Dedifferentiated amniotic fluid mesenchymal stem cell (primary cell): Measurements from ENCODE around the gene DCLK1.

Experiments used
- DNase-seq: peaks from one replicate; pipeline ENCODE4 v3.0.0-alpha.2; 2016; ENCODE audit errors: extremely low spot score

DCLK1 gene

DNA sequence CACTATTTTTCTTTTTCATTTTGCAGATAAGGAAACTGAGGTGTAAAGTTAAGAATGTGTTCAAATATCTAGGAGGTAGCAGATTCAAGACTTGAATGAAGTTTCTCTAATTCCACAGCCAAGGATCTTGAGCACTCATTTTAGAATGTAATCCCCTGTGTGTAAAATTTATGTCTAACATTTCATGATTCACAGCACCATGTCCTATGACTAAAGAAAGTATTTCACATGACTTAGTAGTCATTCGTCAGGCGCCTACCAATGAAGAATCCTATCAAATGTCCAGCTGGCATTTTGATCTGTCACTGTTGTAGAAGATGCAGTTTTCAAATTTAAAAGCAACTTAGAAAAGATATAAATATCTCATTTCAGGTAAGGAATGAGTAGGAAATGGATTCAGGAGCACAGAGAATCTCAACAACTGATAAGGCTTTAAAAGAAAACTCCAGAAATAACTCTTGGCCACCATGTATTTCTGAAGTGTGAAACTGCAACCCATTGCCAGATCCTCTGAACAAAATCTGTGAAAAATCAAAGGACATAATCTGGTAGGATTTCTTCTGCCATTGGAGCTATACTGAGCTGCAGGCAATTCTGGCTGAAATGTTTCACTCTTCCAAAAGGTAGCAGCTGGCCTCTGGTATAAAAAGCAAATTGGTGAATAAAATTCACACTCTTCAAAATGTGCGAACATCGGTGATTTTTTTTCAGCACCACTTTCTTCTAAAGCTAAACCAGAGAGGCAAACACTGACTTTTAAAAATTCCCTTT lies 92.2 kb downstream of the DCLK1 start:
- no peak for DNase-seq

DNA sequence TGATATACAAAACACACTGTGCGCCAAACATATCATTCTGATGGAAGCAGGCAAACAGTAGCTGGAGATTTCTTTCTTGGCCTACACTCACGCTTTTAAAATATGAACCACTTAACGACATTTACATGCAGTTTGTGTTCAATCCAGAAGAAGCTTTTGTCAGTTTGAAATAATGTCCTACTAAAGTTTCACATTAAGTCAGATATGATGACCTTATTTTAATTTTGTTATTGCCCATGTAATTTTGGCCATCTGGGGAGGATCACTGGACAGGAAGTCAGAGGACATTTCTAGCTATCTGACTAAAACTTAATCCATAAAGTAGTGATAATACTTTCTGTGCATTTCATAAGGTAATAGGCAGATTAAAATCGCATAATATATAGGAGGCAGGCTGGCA lies 98.1 kb downstream of the DCLK1 start:
- no peak for DNase-seq

DNA sequence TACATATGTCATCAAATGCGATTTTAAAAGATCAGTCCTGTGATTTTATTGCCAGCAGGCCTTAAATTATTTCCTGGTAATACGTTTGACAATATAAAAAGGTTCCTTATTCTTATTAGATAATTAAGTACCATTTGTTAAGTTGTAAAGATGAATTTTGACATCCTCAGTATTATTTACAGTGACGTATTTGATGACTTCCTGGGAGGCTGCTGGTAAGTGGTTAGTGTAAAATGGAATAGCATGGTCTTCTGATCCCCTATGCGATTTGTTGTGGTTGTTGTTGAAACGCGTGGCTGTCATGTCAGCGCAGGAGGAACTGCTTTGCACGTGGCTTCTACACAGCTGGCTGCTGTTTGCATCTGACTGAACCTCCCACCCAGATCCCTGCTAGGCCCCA lies 99.7 kb downstream of the DCLK1 start:
- no peak for DNase-seq

DNA sequence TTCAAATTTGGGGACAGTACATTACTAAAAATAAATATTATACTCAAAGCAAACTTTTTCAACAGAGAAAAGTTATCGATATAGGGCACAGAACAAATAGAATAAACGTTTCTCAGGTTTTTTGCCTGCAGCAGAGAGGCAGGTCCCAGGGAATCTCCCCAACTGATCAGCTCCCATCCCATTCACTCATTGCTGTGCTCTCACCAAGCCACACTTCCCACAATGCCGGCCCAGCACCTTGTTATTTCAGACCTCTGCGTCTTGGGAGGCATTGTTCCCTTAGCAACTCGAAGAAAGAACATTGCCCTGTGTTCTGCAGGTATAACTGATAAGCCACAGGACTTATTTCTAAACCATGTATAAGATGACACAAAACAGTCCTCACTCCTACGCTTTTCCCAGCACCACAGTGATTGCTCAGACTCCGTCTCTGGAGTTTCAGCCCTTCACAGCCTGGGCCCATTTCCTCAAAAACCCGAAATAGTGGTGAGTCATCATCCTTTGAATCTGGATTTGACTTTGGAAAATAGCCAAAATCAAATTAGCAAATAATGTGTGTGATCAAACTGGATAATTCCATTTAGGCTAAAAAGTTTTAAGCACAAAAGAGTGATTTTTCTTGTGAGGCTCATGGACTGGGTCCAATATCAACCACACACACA lies 100.4 kb downstream of the DCLK1 start:
- peak; percentile 39 for DNase-seq

DNA sequence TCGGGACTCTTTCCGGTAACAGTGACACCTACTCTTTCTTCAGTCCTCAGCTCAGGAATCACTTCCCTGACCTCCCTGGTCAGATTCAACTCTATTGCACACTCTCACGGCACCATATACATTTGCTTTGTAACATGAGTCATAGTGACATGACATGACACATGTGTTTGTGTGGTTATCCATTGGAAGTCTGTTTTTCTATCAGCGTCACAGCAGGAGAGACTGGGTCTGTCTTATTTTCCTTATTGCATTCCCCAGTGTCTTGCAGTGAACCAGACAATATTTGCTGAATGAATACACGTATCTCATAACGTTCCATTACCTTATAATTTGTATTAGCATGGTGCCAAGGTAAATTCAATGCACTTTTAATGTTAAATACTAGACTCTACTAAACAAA lies 102.0 kb downstream of the DCLK1 start:
- DNase-seq, result no peak

DNA sequence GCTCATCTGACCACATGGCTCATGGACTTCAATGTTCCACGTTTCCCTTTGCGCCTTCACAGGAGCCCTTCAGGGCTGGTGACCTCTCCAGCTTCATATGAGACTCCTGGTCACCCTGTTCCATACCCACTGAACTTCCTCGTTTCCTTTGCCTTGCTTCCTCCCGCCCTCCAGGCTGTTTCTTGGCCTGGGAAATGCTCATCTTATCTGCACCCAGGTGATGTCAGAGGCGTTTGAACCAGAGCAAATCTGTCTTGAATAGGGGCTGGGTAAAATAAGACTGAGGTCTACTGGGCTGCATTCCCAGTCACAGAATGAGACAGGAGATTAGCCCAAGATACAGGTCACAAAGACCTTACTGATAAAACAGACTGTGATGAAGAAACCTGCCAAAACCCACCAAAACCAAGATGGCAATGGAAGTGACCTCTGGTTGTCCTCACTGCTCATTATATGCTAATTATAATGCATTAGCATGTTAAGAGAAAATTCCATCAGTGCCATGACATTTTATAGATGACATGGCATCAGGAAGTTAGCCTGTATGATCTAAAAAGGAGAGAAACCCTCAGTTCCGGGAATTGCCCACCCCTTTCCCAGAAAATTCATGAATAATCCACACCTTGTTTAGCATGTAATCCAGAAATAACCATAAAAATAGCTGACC lies 102.7 kb downstream of the DCLK1 start:
- no peak for DNase-seq

DNA sequence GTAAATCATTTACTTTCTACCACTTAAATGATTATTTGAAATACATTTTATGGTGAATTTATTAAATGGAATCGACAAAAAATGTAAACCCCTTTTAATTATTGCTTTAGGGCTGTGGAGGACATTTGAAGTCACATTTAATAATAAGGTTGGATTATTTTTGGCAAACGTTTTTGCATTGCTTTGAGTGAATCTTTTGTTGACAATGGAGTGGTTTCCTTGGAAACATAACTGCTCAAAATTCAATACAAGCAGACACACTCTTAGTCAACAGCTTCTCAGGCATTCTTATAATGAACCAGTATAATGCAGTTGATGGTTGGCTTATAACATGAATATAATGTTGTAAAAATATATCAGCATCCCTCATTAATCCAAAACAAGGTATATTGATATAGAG lies 104.7 kb downstream of the DCLK1 start:
- DNase-seq, result no peak

DNA sequence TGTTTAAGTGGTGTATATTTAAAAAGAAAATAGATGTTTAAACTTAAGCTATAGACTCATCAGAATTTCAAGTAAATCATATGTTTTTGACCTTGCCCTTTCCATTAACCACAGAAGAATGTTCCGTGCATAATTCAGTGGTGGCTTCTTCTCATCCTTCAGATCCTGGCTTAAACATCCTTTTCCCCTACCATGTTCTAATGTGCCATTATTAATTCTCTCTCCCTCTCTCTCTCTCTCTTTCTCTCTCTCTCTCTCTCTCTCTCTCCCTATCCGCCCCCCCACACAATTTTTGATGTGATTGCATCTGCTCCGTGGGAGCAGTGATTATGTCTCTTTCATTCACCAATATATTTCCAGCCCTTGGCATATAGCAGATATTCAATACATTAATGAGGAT lies 116.4 kb downstream of the DCLK1 start:
- no peak for DNase-seq

DNA sequence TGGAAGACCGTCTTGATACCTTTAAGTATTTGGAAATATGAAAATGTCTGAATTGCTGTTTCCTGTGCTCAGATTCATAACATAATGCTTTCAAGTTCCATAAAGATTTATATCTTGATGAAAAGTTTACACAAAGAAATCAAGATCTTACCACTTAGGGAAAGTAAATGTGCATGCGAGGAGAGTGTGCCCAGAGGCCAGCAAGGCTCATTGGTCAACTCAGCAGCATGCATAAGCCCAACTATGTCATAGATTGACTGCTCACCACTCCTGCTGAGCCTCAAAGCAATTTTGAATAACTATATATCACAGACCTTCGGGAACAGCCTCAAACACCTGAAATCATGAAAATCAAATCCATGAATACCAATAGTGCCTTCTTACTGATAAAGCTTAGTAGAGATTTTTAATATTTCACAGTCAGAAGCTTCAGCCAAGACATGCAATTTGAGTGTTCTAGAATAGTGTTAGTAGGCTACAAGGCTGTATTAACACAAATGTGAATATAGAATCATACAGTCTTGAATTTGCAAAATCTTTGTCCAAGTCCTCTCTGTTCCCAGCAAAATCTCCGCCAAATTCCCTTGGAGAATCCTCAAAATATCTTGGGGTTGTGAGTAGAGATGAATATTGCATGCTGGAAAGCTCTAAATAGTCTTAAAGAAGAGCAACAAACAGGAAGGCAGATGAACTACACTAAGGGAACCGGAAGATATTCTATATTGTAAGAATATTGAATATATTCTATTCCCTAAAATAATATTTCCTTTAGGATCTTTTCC lies 124.1 kb downstream of the DCLK1 start:
- DNase-seq, result no peak

DNA sequence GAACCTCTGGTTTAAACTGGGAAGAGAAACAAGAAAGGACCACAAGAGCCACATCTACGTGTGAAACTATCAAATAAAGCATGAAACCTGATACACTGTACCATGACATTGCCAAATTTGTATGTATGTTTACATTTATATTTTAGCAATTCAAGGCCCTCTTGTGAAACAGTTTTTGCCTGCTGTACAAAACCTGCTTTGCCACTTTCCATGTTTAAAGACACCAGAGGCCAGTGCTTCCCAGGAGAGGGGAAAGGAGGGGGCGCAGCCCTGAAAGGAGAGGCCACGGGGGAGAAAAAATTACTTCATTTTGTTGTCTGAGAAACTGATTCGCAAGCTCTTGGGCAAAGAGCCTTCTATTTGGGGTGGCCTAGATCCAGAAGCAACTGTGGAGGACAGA lies 124.8 kb downstream of the DCLK1 start:
- DNase-seq, result no peak

DNA sequence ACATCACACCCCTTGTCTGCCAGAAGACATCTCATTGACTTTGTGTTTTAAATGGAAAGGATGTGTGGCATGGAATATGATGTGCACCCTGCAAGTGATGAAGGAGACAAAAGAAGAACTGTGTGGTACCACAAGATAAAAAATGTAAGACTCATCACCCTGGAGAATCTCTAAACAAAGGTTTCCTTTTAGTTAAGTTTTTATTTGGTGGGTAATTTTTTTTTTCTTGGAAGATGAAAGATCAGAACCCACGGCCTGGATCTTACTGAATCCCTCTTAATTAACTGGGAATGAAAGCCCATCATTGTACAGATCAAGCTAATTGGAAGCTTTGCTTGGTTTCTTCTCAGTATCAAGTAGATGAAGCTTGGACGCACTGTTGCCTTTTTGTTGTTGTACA lies 129.6 kb downstream of the DCLK1 start:
- DNase-seq, result no peak

DNA sequence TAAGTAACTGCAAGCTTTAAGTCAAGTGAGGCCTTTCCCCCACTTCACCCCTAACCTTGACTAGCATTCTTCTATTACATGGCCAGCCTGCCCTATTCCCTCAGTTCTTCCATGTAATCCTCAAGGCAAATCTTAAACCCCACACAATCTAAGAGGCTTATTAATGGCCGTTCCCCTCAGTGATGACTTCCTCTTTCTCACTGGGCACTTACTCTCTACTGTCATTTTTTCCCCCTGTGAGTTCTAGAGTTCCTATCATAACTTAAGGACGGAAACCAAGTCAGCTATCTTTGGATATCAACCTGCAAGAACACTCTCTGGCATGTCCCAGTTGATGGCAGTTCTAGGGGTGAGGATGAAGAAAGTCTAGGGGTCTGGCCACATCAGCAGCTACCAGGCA lies 131.2 kb downstream of the DCLK1 start:
- no peak for DNase-seq

DNA sequence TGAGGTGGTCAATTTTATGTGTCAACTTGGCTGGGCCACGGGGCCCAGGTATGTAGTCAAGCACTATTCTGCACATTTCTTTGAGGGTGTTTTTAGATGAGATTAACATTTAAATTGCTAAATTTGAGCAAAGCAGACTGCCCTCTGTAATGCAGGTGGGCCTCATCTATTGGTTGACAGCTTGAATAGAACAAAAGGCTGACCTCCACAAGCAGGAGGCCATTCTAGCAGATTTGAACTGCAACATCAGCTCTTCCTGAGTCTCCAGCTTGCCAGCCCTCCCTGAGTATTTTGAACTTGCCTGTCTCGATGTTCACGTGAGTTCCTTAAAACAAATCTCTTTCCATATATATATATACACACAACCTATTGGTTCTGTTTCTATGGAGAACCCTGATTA lies 134.8 kb downstream of the DCLK1 start:
- no peak for DNase-seq

DNA sequence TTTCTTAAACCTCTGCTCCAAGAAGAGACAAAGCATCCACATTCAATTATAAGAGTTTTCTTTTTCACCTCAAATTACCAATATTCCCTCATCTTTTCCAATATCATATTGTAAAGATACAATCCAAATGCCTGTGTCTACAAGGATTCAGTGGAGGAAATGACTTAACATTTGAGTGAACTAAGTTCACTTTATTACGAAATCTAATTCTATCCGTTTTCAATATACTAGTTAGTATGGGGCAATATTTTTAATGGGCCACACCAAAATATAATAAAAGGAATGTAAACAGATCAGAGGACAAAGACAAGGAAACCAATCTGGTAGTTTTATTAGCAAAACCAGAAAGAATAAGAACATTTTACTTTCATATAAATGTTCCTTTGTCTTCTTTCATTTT lies 136.0 kb downstream of the DCLK1 start:
- no peak for DNase-seq

DNA sequence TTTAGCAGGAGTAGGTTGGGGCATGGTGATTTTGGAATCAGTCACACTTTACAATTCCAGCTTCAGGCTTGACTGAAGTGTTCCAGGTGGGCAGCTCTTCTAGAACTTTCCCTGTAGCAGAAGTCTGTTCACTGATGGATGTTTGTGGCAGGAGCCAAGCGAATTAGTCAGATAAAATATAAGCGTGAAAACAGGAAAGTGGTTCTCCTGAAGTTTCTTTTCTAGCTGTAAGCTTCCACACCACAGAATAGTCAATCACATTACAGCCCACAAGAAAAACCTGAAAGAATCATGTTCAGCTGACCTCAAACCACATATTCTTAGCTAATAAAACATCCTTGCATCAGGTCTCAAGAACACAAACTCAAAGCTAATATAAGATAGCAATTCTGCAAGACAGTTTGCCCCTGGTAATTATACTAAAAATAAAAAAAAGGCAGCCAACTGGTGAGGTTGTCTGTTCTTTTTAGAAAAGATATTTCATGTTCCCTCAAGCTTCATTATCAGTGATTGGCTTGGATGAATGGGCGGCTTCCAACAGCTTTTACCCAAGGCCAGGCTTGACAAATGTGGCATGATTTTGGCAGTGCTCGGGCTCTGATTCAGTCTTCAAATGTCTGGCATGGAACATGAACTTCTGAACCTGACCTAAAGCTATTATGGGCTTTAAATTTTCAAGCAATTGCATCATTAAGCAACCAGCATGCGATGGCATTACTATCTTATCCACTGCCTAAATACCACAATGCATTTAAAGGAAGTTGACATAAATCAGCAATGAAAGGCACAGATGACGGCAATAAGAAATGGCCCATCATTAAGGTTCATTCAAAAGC lies 136.8 kb downstream of the DCLK1 start:
- DNase-seq, result peak; percentile 99

DNA sequence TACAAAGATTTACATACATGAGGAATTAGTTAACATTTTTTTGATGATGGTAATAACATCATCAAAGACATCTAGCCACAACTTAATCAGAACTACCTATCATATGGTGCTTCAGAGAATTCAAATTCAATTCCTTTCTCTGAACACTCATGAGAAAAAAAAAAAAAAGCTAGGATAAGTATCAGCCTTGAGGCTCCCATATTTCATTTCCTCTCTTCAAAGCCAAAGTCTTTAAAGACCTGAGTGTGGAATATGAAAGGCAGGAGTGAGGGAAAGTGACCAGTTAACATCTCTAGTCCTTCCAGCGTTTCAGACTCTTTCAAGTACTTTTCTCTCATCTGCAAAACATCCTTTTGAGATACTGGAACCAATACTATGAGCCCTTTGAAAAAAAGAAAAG lies 137.5 kb downstream of the DCLK1 start:
- no peak for DNase-seq

DNA sequence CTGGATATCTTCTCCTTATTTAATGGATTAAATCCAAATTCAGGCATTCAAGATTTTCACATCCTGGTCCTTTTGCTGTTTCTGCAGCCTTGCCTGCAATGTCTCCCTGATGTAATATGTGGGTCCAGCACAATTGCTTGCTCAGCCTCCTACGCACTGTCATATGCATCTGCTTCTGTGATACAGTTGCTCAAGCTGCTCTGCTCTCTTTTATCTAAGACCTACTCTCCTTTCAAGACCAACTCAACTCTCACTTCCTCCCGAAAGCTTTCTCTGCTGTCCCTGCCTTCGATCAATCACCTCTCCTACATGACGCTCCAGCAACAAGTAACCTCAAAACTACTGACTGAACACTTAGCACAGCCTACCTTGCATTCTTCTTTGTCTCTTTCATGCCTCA lies 138.2 kb downstream of the DCLK1 start:
- no peak for DNase-seq

DNA sequence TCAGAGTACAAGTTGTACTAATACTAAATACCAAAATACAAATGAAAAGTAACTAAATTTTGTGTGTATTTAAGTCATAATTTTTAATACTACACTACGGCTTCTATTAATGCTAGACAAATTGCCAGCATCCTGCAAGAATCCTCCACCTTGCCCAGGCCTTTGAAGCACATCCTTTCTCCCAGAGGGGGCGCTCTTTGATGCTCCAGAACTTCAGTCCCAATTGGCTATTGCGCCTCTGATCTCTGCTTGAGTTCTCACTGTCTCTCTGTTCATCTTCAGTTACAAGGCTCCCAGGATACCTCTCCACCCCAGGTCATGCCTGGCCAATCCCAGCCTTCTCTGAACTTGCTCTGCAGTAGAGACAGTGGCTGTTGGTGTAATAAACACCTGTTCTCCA lies 141.0 kb downstream of the DCLK1 start:
- DNase-seq, result no peak

DNA sequence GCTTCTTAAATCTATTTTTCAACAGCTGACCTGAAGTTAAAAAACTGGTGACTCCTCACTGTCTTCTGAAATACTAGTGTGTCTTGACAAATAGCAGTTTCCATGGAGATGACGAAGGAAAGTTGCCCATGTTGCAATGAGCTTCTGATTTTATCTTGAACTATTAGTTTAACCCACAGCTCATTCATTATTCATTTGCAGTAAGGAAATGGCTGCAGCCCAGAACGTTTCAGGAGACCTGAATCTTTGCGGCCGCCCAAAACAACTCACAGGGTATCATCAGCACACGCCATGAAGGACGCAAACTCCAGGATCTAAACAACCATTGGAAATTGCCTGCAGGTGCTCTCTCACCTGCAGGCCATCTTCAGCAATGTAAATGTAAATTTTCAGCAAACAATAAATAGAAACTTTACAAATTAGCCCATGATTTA lies 142.5 kb downstream of the DCLK1 start:
- DNase-seq, result no peak

DNA sequence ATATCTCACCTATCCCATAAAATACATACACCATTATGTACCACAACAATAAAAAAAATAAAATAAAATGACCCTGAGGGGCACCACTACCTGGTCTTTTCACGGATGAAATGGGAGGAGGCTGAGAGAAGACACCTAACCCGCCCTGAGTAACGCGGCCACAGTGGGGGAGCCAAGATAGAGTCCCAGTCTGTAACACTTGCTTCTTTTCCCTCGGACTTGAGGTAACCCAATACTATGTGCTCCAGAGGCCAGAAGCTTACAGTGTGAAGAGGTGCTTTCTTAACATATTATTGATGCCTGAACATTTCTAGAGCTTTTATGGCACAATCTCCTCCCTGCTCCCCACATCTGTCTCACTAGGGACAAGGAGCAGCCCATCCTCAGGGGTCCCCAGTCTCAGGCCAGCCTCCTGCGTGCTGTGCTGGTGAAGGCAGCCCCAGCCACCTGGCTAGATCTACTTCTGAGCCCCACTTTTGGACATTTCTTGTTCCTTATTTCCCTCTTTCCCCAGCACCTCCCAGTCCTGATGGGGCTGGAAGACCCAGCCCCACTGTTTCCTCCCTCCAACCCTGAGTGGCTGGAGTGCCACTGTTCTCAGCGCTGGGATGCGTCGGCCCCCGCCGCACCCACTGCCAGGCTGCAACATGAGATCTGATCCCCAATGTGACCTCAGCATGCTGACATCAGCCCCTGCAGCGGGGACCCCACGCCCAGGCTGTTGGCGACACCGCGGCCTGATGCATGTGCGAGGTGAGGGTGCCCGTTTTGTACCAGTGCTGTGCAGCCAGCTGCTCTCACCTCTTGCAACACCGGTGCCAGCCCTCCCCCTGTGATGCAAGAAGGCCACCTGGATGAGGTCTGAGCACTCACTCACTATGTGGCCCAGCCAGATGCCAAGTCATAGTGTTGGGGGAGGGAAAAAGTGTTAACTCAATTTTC lies 143.3 kb downstream of the DCLK1 start:
- no peak for DNase-seq
